ENCODE data around the gene HPD.

Gene HPD

DNA sequence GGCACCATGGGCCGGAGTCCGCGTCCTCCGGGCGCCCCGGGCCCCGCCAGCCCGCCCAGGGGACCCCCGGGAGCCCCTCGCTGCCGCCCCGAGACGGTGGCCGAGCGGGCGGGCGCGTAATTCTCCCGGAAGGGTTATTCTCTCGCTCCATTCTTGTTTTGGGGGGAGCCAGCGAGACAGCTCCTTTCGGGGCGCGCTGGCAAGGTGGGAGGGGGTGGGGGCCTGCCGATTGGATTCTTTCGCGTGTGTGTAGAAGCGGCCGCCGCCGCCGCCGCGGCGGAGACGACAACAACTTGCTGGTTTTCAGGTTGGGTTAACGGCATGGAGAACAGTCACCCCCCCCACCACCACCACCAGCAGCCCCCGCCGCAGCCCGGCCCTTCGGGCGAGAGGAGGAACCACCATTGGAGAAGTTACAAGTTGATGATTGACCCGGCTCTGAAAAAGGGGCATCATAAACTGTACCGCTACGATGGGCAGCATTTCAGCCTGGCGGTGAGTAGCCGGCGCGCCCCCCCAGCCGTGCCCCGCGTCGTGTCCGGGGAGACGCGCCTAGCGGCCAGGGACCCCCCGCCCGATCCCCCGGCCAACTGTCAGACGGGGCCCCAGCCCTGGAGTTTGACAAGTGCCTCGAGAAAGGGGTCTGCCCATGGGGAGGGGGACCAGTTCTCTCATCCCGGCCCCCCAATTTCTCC lies 54.1 kb downstream of the HPD start:
- Histone ChIP-seq H3K4me3 (peak overlapping the region; percentile 94), H3K27ac (peak overlapping the region; percentile 100)
- TF ChIP-seq, protein P1, sequence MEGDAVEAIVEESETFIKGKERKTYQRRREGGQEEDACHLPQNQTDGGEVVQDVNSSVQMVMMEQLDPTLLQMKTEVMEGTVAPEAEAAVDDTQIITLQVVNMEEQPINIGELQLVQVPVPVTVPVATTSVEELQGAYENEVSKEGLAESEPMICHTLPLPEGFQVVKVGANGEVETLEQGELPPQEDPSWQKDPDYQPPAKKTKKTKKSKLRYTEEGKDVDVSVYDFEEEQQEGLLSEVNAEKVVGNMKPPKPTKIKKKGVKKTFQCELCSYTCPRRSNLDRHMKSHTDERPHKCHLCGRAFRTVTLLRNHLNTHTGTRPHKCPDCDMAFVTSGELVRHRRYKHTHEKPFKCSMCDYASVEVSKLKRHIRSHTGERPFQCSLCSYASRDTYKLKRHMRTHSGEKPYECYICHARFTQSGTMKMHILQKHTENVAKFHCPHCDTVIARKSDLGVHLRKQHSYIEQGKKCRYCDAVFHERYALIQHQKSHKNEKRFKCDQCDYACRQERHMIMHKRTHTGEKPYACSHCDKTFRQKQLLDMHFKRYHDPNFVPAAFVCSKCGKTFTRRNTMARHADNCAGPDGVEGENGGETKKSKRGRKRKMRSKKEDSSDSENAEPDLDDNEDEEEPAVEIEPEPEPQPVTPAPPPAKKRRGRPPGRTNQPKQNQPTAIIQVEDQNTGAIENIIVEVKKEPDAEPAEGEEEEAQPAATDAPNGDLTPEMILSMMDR (IDR thresholded peaks at IDR 0.05): no peak
- no peak for DNase-seq (ENCODE audit: low spot score)

DNA sequence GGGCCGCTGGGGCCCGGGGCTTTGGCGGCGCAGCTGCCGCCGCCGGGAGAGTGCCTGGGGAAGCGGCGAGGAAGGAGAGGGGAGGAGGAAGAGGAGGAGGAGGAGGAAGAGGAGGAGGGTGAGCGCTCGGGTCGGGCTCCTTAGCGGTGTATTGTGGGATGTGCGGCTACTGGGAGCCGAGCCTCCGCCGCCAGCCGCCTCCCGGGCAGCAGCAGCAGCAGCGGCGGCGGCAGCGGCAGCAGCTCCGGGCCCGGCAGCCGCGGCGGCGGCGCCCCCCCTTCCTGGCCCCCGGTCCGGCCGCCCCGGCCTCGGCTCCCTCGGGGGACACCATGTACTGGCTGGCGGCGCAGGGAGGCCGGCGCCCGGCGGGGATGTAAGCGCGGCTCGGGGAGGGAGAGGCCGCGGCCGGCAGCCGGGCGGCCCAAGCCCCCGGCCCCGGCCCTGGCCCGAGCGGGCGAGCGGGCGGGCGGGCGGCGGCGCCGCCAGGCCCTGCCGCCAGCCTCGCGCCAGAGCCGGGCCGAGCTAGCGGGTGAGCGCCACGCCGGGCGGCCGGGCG lies 54.7 kb downstream of the HPD start, which contains the start of gene SETD1B:
SETD1B (plus strand) TSS at position 149 of the 556 bp plus-strand sequence. CDS start 729 bp downstream, outside the sequence.
- no peak for DNase-seq (ENCODE audit: low spot score)
- TF ChIP-seq, protein P1 (IDR thresholded peaks at IDR 0.05): no peak
- H3K4me3 ChIP-seq: peak within 1 kb of the TSS; percentile 94
- peak within 1 kb of the TSS; percentile 100 for H3K27ac ChIP-seq

DNA sequence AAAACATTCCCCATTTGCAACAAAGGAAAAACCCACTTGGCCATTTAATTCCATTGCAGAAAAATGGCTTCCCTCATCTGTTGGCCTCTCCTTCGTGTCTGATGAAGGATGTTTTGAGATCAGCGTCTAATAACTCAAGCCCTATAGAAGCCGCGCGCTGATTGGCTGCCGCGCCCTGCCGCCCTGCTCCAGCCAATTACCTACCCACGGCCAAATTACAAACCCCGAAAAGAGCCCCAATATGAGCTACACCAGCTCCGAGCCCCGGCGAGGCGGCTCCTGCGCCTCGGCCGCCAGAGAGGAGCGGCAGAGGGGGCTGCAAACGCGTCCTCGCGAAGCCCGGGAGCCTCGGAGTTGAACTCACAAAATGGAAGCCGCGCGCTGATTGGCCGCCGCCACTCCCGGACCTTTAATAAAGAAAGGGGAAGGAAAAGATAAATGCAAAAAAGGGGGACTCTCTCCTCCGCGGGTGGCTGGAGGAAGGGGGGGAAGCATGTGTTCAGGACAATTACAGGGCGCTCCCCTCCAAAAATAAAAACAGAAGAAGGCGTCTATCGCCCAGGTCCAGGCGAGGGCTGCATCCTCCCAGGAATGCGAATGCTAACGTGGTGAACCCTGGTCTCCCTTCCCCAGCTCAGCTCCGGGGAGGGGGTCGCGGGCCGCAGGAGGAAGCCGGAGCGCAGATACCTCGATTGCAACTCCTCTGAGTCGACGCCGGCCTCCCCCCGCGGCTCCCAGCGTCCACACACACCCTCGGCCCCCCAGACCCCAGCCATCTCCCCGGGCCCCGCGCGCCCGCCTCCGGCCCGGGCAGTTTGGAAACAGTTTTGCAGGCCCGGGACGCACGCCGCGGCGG lies 55.6 kb downstream of the HPD start:
- TF ChIP-seq, protein P1 (IDR thresholded peaks at IDR 0.05): no peak
- H3K27ac ChIP-seq: peak overlapping the region; percentile 100

GRCh38 chr12:121802485-121802842 lies 56.2 kb downstream of the HPD start:
- Histone ChIP-seq H3K27ac (peak overlapping the region; percentile 100), H3K4me3 (peak overlapping the region; percentile 94)
- TF ChIP-seq, protein P1 (IDR thresholded peaks at IDR 0.05): no peak
- DNase-seq (ENCODE audit: low spot score): no peak

More for the DNA sequence above, 55.6 kb downstream of the HPD start:
- peak overlapping the region; percentile 94 for H3K4me3 ChIP-seq
- DNase-seq (ENCODE audit: low spot score): peak; percentile 94

DNA sequence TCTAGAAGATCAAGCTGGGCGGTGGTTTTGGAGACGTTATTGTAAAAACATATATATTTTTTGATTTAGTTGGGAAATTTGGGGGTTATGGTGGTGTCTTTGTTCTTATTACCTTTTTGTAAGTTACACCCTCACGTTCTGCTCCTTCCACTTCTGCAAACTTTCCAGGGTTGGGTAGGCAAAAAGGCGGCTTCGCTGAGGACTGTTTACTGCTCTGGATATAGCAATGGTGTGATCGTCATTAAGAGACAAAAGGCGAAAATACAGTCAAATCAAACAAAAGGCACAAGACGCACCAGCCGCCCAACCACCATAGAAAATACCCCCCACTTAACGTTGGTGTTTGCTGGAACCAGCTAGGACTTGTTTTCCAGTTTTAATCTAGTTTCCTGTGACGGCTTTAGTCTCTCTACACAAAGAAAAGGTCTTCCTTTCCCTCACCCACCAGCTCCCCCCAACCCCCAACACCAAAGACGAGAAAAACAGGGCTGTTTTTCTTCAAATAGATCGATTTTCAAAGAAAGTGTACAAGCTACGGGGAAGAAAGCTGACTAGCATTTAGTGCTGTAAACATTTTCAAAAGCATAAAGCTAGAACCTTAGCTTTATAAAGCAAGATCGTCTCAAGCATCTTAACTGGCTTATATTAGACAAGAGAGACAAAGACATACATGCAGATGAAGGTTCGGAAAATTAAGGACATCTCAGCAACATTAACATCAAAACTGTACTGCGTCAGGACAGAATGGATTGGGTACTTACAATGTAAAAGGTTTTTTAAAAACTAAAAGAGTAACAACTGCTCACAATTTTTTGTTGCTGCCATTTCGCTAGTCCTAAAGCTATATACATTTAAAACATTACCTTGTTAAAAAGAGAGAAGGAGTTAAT lies 56.8 kb downstream of the HPD start:
- H3K27ac ChIP-seq: peak overlapping the region; percentile 100
- TF ChIP-seq, protein P1 (IDR thresholded peaks at IDR 0.05): no peak
- no peak for DNase-seq (ENCODE audit: low spot score)
- H3K4me3 ChIP-seq: peak overlapping the region; percentile 94
